ENCODE results near the gene RAMACL. TPM values are rescaled to one million over a fixed set of nuclear protein-coding genes. Genes with fewer than 3 reads are reported as not detected.

Gene RAMACL
- total RNA-seq, 2 experiments from 2014 or later, result 0.30 to 0.41 TPM

- H3K4me3 ChIP-seq (ENCODE audit: low read depth, low read length, poor library complexity, severe bottlenecking), result no peak overlapping the region
- H3K4me1 ChIP-seq (ENCODE audit: insufficient read depth, low read length, poor library complexity, severe bottlenecking), result no peaks in the 10 kb centered on the region
- H3K36me3 ChIP-seq (ENCODE audit: insufficient read depth, low read length), result no peaks in the 10 kb centered on the region
- H4K20me1 ChIP-seq (ENCODE audit: insufficient read depth, low read length), result no peaks in the 10 kb centered on the region
- ChIA-PET POLR2A (interaction anchor here (0.8 kb wide), 1 partner anchor 400 kb away, joined by 3 read pairs; no protein-coding TSS in a partner anchor), CTCF (ENCODE audit: unreplicated experiment) (no interaction called here)
- H3K79me2 ChIP-seq (ENCODE audit: insufficient read depth, low read depth, low read length), result no peaks in the 10 kb centered on the region
- no peak overlapping the region for H3K4me2 ChIP-seq (ENCODE audit: low read length)
- no TSS peak for BruUV-seq (replicated peaks)
- H3K9me3 ChIP-seq (ENCODE audit: low read length), result no peaks in the 10 kb centered on the region
- H3K27ac ChIP-seq (ENCODE audit: low read depth, low read length, poor library complexity, severe bottlenecking), result no peak overlapping the region
- H3K9me2 ChIP-seq (ENCODE audit: insufficient read depth, low read length), result no peaks in the 10 kb centered on the region
- TF ChIP-seq EZH2phosphoT487 (IDR thresholded peaks at IDR 0.05; ENCODE audit: borderline replicate concordance, low read depth, low read length), result no peak
- TF ChIP-seq CTCF (conservative IDR thresholded peaks at IDR 0.05; ENCODE audit: low read length), result no peak
- no peak for DNase-seq (ENCODE audit: low spot score)
- no peak overlapping the region for H2AFZ ChIP-seq (ENCODE audit: low read length)
- intact Hi-C loops (cut with micrococcal nuclease; ENCODE audit: unreplicated experiment), result no loop called here
Observed at GRCh38 chr6:166545156-166546034, 41.1 kb downstream of the RAMACL start.

GRCh38 chr6:166544296-166544605 is 42.2 kb downstream of the RAMACL start:
- ChIA-PET CTCF (ENCODE audit: unreplicated experiment) (no interaction called here), POLR2A (no interaction called here)

More at GRCh38 chr6:166544296-166544605, 42.2 kb downstream of the RAMACL start:
- Histone ChIP-seq H3K4me1 (ENCODE audit: insufficient read depth, low read length, poor library complexity, severe bottlenecking) (no peaks in the 10 kb centered on the region), H3K36me3 (ENCODE audit: insufficient read depth, low read length) (no peaks in the 10 kb centered on the region), H3K4me3 (ENCODE audit: low read depth, low read length, poor library complexity, severe bottlenecking) (no peak overlapping the region), H2AFZ (ENCODE audit: low read length) (no peak overlapping the region), H3K27ac (ENCODE audit: low read depth, low read length, poor library complexity, severe bottlenecking) (no peak overlapping the region), H4K20me1 (ENCODE audit: insufficient read depth, low read length) (no peaks in the 10 kb centered on the region), H3K9me3 (ENCODE audit: low read length) (no peaks in the 10 kb centered on the region), H3K4me2 (ENCODE audit: low read length) (no peak overlapping the region), H3K79me2 (ENCODE audit: insufficient read depth, low read depth, low read length) (no peaks in the 10 kb centered on the region), H3K9me2 (ENCODE audit: insufficient read depth, low read length) (no peaks in the 10 kb centered on the region)
- intact Hi-C loops (cut with micrococcal nuclease; ENCODE audit: unreplicated experiment), result no loop called here
- TF ChIP-seq EZH2phosphoT487 (IDR thresholded peaks at IDR 0.05; ENCODE audit: borderline replicate concordance, low read depth, low read length), result no peak
- no peak for TF ChIP-seq CTCF (conservative IDR thresholded peaks at IDR 0.05; ENCODE audit: low read length)
- no TSS peak for BruUV-seq (replicated peaks)
- no peak for DNase-seq (ENCODE audit: low spot score)
